Measurements from ENCODE around the gene DNAJB6. TPM values are rescaled to one million over a fixed set of nuclear protein-coding genes. Genes with fewer than 3 reads are reported as not detected.

DNAJB6 gene
- 122 and 125 TPM in 2 replicates for total RNA-seq

GRCh38 chr7:157336383-157337315 is at the start of gene DNAJB6:
TSS of gene DNAJB6 (plus strand) at chr7:157337004. CDS start at chr7:157358573, 21,569 bp downstream.
- H3K27me3 Mint-ChIP-seq (ENCODE audit: low read depth), result peaks cover 11% of the 10 kb centered on the region
- peak within 1 kb of the TSS; percentile 96 for H3K27ac Mint-ChIP-seq
- peak within 1 kb of the TSS; percentile 96 for H3K4me3 Mint-ChIP-seq (ENCODE audit: low read depth)
- intact Hi-C loops (cut with micrococcal nuclease), result loop anchor here (5.0 kb wide), 1 partner anchor 199 kb away; the partner anchor contains the start of gene UBE3C
- peaks cover 25% of the 10 kb centered on the region for H3K36me3 Mint-ChIP-seq (ENCODE audit: low read depth)
- DNase-seq (ENCODE audit: low spot score), result peak; percentile 94
- H3K4me1 Mint-ChIP-seq (ENCODE audit: low read depth), result peaks cover 27% of the 10 kb centered on the region
- H3K9me3 Mint-ChIP-seq, result no peaks in the 10 kb centered on the region

- Mint-ChIP-seq H3K9me3 (no peaks in the 10 kb centered on the region), H3K36me3 (ENCODE audit: low read depth) (no peaks in the 10 kb centered on the region), H3K4me1 (ENCODE audit: low read depth) (no peaks in the 10 kb centered on the region), H3K27ac (no peak overlapping the region), H3K27me3 (ENCODE audit: low read depth) (no peaks in the 10 kb centered on the region), H3K4me3 (ENCODE audit: low read depth) (no peak overlapping the region)
- no peak for DNase-seq (ENCODE audit: low spot score)
- intact Hi-C loops (cut with micrococcal nuclease), result no loop called here
These were observed 45.3 kb upstream of the DNAJB6 start for GRCh38 chr7:157291404-157292080.

GRCh38 chr7:157292258-157292657 is 44.5 kb upstream of the DNAJB6 start:
- intact Hi-C loops (cut with micrococcal nuclease), result no loop called here
- H3K27ac Mint-ChIP-seq, result no peak overlapping the region
- H3K36me3 Mint-ChIP-seq (ENCODE audit: low read depth), result no peaks in the 10 kb centered on the region
- DNase-seq (ENCODE audit: low spot score), result no peak
- H3K27me3 Mint-ChIP-seq (ENCODE audit: low read depth), result no peaks in the 10 kb centered on the region
- no peaks in the 10 kb centered on the region for H3K9me3 Mint-ChIP-seq
- no peak overlapping the region for H3K4me3 Mint-ChIP-seq (ENCODE audit: low read depth)
- H3K4me1 Mint-ChIP-seq (ENCODE audit: low read depth), result no peaks in the 10 kb centered on the region

GRCh38 chr7:157292770-157293412 is 43.9 kb upstream of the DNAJB6 start:
- DNase-seq (ENCODE audit: low spot score), result no peak
- Mint-ChIP-seq H3K4me1 (ENCODE audit: low read depth) (no peaks in the 10 kb centered on the region), H3K4me3 (ENCODE audit: low read depth) (no peak overlapping the region), H3K27me3 (ENCODE audit: low read depth) (no peaks in the 10 kb centered on the region), H3K9me3 (no peaks in the 10 kb centered on the region), H3K27ac (no peak overlapping the region), H3K36me3 (ENCODE audit: low read depth) (no peaks in the 10 kb centered on the region)
- intact Hi-C loops (cut with micrococcal nuclease), result no loop called here

GRCh38 chr7:157293413-157293788 is 43.4 kb upstream of the DNAJB6 start:
- Mint-ChIP-seq H3K4me1 (ENCODE audit: low read depth) (no peaks in the 10 kb centered on the region), H3K27me3 (ENCODE audit: low read depth) (no peaks in the 10 kb centered on the region), H3K27ac (no peak overlapping the region), H3K4me3 (ENCODE audit: low read depth) (no peak overlapping the region), H3K9me3 (no peaks in the 10 kb centered on the region), H3K36me3 (ENCODE audit: low read depth) (no peaks in the 10 kb centered on the region)
- intact Hi-C loops (cut with micrococcal nuclease), result no loop called here
- no peak for DNase-seq (ENCODE audit: low spot score)

GRCh38 chr7:157294773-157295172 is 42.0 kb upstream of the DNAJB6 start:
- no peaks in the 10 kb centered on the region for H3K36me3 Mint-ChIP-seq (ENCODE audit: low read depth)
- H3K4me3 Mint-ChIP-seq (ENCODE audit: low read depth), result no peak overlapping the region
- no peaks in the 10 kb centered on the region for H3K9me3 Mint-ChIP-seq
- no peaks in the 10 kb centered on the region for H3K27me3 Mint-ChIP-seq (ENCODE audit: low read depth)
- no peak for DNase-seq (ENCODE audit: low spot score)
- no peak overlapping the region for H3K27ac Mint-ChIP-seq
- intact Hi-C loops (cut with micrococcal nuclease), result no loop called here
- peaks cover 6% of the 10 kb centered on the region for H3K4me1 Mint-ChIP-seq (ENCODE audit: low read depth)

- Mint-ChIP-seq H3K4me3 (ENCODE audit: low read depth) (no peak overlapping the region), H3K4me1 (ENCODE audit: low read depth) (peaks cover 8% of the 10 kb centered on the region), H3K9me3 (no peaks in the 10 kb centered on the region), H3K27me3 (ENCODE audit: low read depth) (no peaks in the 10 kb centered on the region), H3K27ac (no peak overlapping the region), H3K36me3 (ENCODE audit: low read depth) (no peaks in the 10 kb centered on the region)
- intact Hi-C loops (cut with micrococcal nuclease), result no loop called here
- DNase-seq (ENCODE audit: low spot score), result no peak
These were observed 41.5 kb upstream of the DNAJB6 start for GRCh38 chr7:157295338-157295737.

- Mint-ChIP-seq H3K36me3 (ENCODE audit: low read depth) (no peaks in the 10 kb centered on the region), H3K27ac (no peak overlapping the region), H3K4me1 (ENCODE audit: low read depth) (peaks cover 20% of the 10 kb centered on the region), H3K4me3 (ENCODE audit: low read depth) (no peak overlapping the region), H3K9me3 (no peaks in the 10 kb centered on the region), H3K27me3 (ENCODE audit: low read depth) (no peaks in the 10 kb centered on the region)
- no peak for DNase-seq (ENCODE audit: low spot score)
- intact Hi-C loops (cut with micrococcal nuclease), result no loop called here
These were observed 39.6 kb upstream of the DNAJB6 start for GRCh38 chr7:157297185-157297584.

GRCh38 chr7:157299317-157299612 is 37.5 kb upstream of the DNAJB6 start:
- Mint-ChIP-seq H3K27me3 (ENCODE audit: low read depth) (no peaks in the 10 kb centered on the region), H3K27ac (peak overlapping the region; percentile 38), H3K9me3 (no peaks in the 10 kb centered on the region), H3K4me1 (ENCODE audit: low read depth) (peaks cover 32% of the 10 kb centered on the region), H3K4me3 (ENCODE audit: low read depth) (no peak overlapping the region), H3K36me3 (ENCODE audit: low read depth) (no peaks in the 10 kb centered on the region)
- intact Hi-C loops (cut with micrococcal nuclease), result no loop called here
- no peak for DNase-seq (ENCODE audit: low spot score)

- peak overlapping the region; percentile 38 for H3K27ac Mint-ChIP-seq
- H3K4me3 Mint-ChIP-seq (ENCODE audit: low read depth), result no peak overlapping the region
- H3K9me3 Mint-ChIP-seq, result no peaks in the 10 kb centered on the region
- H3K27me3 Mint-ChIP-seq (ENCODE audit: low read depth), result no peaks in the 10 kb centered on the region
- intact Hi-C loops (cut with micrococcal nuclease), result loop anchor here (10.0 kb wide), 1 partner anchor 195 kb away; no protein-coding TSS in a partner anchor
- peaks cover 32% of the 10 kb centered on the region for H3K4me1 Mint-ChIP-seq (ENCODE audit: low read depth)
- DNase-seq (ENCODE audit: low spot score), result no peak
- H3K36me3 Mint-ChIP-seq (ENCODE audit: low read depth), result no peaks in the 10 kb centered on the region
These were observed 37.0 kb upstream of the DNAJB6 start for GRCh38 chr7:157299613-157300368.

GRCh38 chr7:157300369-157300825 is 36.4 kb upstream of the DNAJB6 start:
- Mint-ChIP-seq H3K36me3 (ENCODE audit: low read depth) (no peaks in the 10 kb centered on the region), H3K27ac (no peak overlapping the region), H3K9me3 (no peaks in the 10 kb centered on the region), H3K27me3 (ENCODE audit: low read depth) (no peaks in the 10 kb centered on the region), H3K4me1 (ENCODE audit: low read depth) (peaks cover 32% of the 10 kb centered on the region), H3K4me3 (ENCODE audit: low read depth) (no peak overlapping the region)
- intact Hi-C loops (cut with micrococcal nuclease), result loop anchor here (10.0 kb wide), 1 partner anchor 194 kb away; no protein-coding TSS in a partner anchor
- no peak for DNase-seq (ENCODE audit: low spot score)

GRCh38 chr7:157301610-157302120 is 35.1 kb upstream of the DNAJB6 start:
- Mint-ChIP-seq H3K4me1 (ENCODE audit: low read depth) (peaks cover 36% of the 10 kb centered on the region), H3K4me3 (ENCODE audit: low read depth) (peak overlapping the region; percentile 15), H3K36me3 (ENCODE audit: low read depth) (no peaks in the 10 kb centered on the region), H3K9me3 (no peaks in the 10 kb centered on the region), H3K27ac (peak overlapping the region; percentile 83), H3K27me3 (ENCODE audit: low read depth) (no peaks in the 10 kb centered on the region)
- intact Hi-C loops (cut with micrococcal nuclease), result loop anchor here (1.0 to 10.0 kb wide), 3 partner anchors 23 to 193 kb away; no protein-coding TSS in a partner anchor
- no peak for DNase-seq (ENCODE audit: low spot score)
